HCT116 (cell line): ENCODE measurements around the gene MROH8. TPM values are rescaled to one million over a fixed set of nuclear protein-coding genes. Genes with fewer than 3 reads are reported as not detected.

Experiments used
- ATAC-seq: fragments of 200-7000 bp; cut with Tn5 transposase; 2 replicates; pipeline ENCODE4 v1.9.1; 2020; ENCODE audit warnings: mild to moderate bottlenecking, moderate library complexity
- BruUV-seq: library from RNA; stranded (reverse); fragments of 400-500 nt; replicated peaks from 2 replicates; lab custom pipeline; 2021; lab: Mats Ljungman, UMichigan
- CTCF ChIA-PET: fragments of 300-600 bp; sonication (Branson Sonifier 250); formaldehyde crosslinking; loops from one replicate; lab custom pipeline; 2021; ENCODE audit warnings: antibody characterized with exemption; lab: Charles Lee
- POLR2A ChIA-PET: fragments of 300-600, 350-600 bp; sonication (Branson Sonifier 250); formaldehyde crosslinking; loops from one replicate; lab custom pipeline; 2021; ENCODE audit warnings: antibody characterized with exemption; lab: Charles Lee
- RAD21 ChIA-PET, 2 experiments: fragments of 300-600 bp; sonication (Branson Sonifier 250); formaldehyde crosslinking; loops; one replicate each; lab custom pipeline; 2023; ENCODE audit warnings: low total read pairs in 2 of 2; ENCODE audit not compliant: uncharacterized antibody in 2 of 2, unreplicated experiment in 2 of 2, low non-redundant PET in 1 of 2; lab: Charles Lee
- DNase-seq: peaks from one replicate; pipeline ENCODE4 v3.0.0-alpha.2; 2010; ENCODE audit warnings: low read depth, low spot score
- H2AFZ ChIP-seq: fragments of 200-600 bp; shearing (Covaris generic), sonication (generic); 2 replicates; pipeline ENCODE4 v1.6.1; 2017; ENCODE audit warnings: low read depth, mixed run types, mixed read lengths, antibody characterized with exemption, low read length; ENCODE audit not compliant: poor library complexity, severe bottlenecking
- H3K27ac ChIP-seq: 2 replicates; pipeline ENCODE4 v1.5.1; 2012; ENCODE audit warnings: low read depth, low read length
- H3K27me3 ChIP-seq: fragments of 200-600 bp; sonication (generic); 2 replicates; pipeline ENCODE4 v1.6.1; 2016; ENCODE audit warnings: mixed run types, low read length, mixed read lengths; ENCODE audit not compliant: insufficient read depth
- H3K36me3 ChIP-seq, 2 experiments: fragments of 200-500 bp in 1 of 2; fragments of 200-600 bp in 1 of 2; sonication (Bioruptor generic) in 1 of 2; sonication (generic) in 1 of 2; 2 replicates each; pipeline versions ENCODE4 v1.5.1 to v1.6.1; 2014 to 2016; ENCODE audit warnings: low read length in 2 of 2, inconsistent platforms in 1 of 2, mixed read lengths in 1 of 2, mixed run types in 1 of 2; ENCODE audit not compliant: insufficient read depth in 2 of 2, control insufficient read depth in 1 of 2
- H3K4me1 ChIP-seq, 2 experiments: fragments of 200-600 bp in 1 of 2; sonication (generic) in 1 of 2; 2 replicates each; pipeline versions ENCODE4 v1.5.1 to v1.6.1; 2012 to 2017; ENCODE audit warnings: low read length in 2 of 2, inconsistent platforms in 1 of 2, mild to moderate bottlenecking in 1 of 2, mixed read lengths in 1 of 2, mixed run types in 1 of 2, moderate library complexity in 1 of 2; ENCODE audit not compliant: insufficient read depth in 2 of 2, control insufficient read depth in 1 of 2
- H3K4me2 ChIP-seq: fragments of 200-600 bp; sonication (generic); 2 replicates; pipeline ENCODE4 v1.6.1; 2017; ENCODE audit warnings: mixed run types, low read length, mixed read lengths
- H3K4me3 ChIP-seq, 2 experiments: fragments of 200-600 bp in 1 of 2; sonication (generic) in 1 of 2; replicated peaks in 1 of 2; 2 replicates each; pipeline ENCODE4 v1.5.1; 2011 to 2016; ENCODE audit warnings: low read length in 2 of 2, control low read depth in 1 of 2, low read depth in 1 of 2, mild to moderate bottlenecking in 1 of 2, mixed read lengths in 1 of 2, mixed run types in 1 of 2
- H3K79me2 ChIP-seq: fragments of 200-600 bp; sonication (generic); 2 replicates; pipeline ENCODE4 v1.6.1; 2017; ENCODE audit warnings: mild to moderate bottlenecking, mixed run types, low read length, moderate library complexity, mixed read lengths; ENCODE audit not compliant: insufficient read depth
- H3K9ac ChIP-seq: fragments of 200-600 bp; sonication (generic); 2 replicates; pipeline ENCODE4 v1.6.1; 2016; ENCODE audit warnings: low read length, mixed read lengths
- H3K9me2 ChIP-seq: fragments of 200-600 bp; sonication (generic), shearing (Covaris generic); 2 replicates; pipeline ENCODE4 v1.6.1; 2017; ENCODE audit warnings: mixed run types, mild to moderate bottlenecking, moderate library complexity; ENCODE audit not compliant: insufficient read depth
- H3K9me3 ChIP-seq, 2 experiments: fragments of 200-500 bp in 1 of 2; fragments of 200-600 bp in 1 of 2; sonication (Bioruptor generic) in 1 of 2; sonication (generic) in 1 of 2; 2 replicates each; pipeline ENCODE4 v1.6.1; 2014 to 2017; ENCODE audit warnings: low read length in 2 of 2, mixed read lengths in 2 of 2, inconsistent platforms in 1 of 2, low read depth in 1 of 2, mild to moderate bottlenecking in 1 of 2, mixed run types in 1 of 2, moderate library complexity in 1 of 2; ENCODE audit not compliant: control insufficient read depth in 1 of 2, insufficient read depth in 1 of 2
- H4K20me1 ChIP-seq: fragments of 200-600 bp; sonication (generic), shearing (Covaris generic); 2 replicates; pipeline ENCODE4 v1.6.1; 2017; ENCODE audit warnings: mixed run types, mild to moderate bottlenecking, moderate library complexity; ENCODE audit not compliant: insufficient read depth
- ATF3 ChIP-seq: IDR thresholded peaks from 2 replicates; pipeline ENCODE4 v1.6.1; 2012
- CTCF ChIP-seq, 3 experiments: fragments of 200-600 bp in 1 of 3; sonication (generic) in 1 of 3; IDR thresholded peaks in 2 of 3; conservative IDR thresholded peaks in 1 of 3; 2 replicates each; pipeline ENCODE4 v1.5.1; 2012 to 2017; ENCODE audit warnings: low read depth in 2 of 3, low read length in 2 of 3, antibody characterized with exemption in 1 of 3, borderline replicate concordance in 1 of 3, control low read depth in 1 of 3, mild to moderate bottlenecking in 1 of 3, mixed read lengths in 1 of 3, mixed run types in 1 of 3, moderate library complexity in 1 of 3; ENCODE audit not compliant: insufficient read depth in 1 of 3
- ELF1 ChIP-seq: IDR thresholded peaks from 2 replicates; pipeline ENCODE4 v1.6.1; 2012; ENCODE audit warnings: low read depth, borderline replicate concordance
- JUND ChIP-seq: IDR thresholded peaks from 2 replicates; pipeline ENCODE4 v1.6.1; 2012
- POLR2AphosphoS5 ChIP-seq: IDR thresholded peaks from 2 replicates; pipeline ENCODE4 v1.6.1; 2011; ENCODE audit warnings: mild to moderate bottlenecking, low read depth, low read length, moderate library complexity
- SP1 ChIP-seq: IDR thresholded peaks from 2 replicates; pipeline ENCODE4 v1.6.1; 2012; ENCODE audit warnings: low read depth
- YY1 ChIP-seq: IDR thresholded peaks from 2 replicates; pipeline ENCODE4 v1.6.1; 2011; ENCODE audit warnings: low read length, low read depth, moderate library complexity, mild to moderate bottlenecking; ENCODE audit not compliant: insufficient replicate concordance; ENCODE audit errors: extremely low read depth
- ZNF274 ChIP-seq: fragments of 200-500 bp; sonication (Bioruptor generic); IDR thresholded peaks from 2 replicates; pipeline ENCODE4 v1.6.1; 2014; ENCODE audit warnings: mild to moderate bottlenecking, low read depth, low read length, inconsistent platforms
- intact Hi-C: fragments of 100-400 bp; cut with micrococcal nuclease; formaldehyde crosslinking; loops from 2 replicates; pipeline ENCODE4 v1.10.0; 2022
- total RNA-seq: library from RNA; stranded (reverse); gene quantifications from one replicate; pipeline ENCODE4 v1.2.1, GENCODE V29; 2021; ENCODE audit not compliant: unreplicated experiment

Gene MROH8
- total RNA-seq, 1 experiment from 2014 or later: 0.79 TPM

DNA sequence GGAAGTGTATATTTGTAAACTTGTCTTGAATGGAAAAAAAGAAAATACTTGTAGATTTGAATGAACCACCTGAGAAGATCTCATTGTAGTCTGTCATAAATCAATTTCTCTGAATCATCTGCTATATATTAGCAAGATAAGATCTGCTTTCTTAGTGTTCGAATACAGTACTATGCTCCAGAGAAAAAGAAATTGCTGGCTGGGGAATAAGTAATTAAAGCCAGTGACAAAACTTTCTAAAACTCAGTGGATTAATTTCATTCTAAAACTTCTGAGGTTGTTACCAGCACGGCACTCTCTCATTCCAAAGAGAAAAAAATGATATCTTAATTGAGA lies 22.4 kb upstream of the MROH8 start:
- DNase-seq (no peak), ATAC-seq (no peak)
- TF ChIP-seq POLR2AphosphoS5 (no peak), YY1 (no peak), ELF1 (no peak), CTCF (IDR thresholded peaks at IDR 0.05 in 2 of 3, conservative IDR thresholded peaks at IDR 0.05 in 1 of 3; ENCODE audit: borderline replicate concordance in 1 of 3, insufficient read depth in 1 of 3, low read depth in 2 of 3, low read length in 2 of 3) (no peak), ATF3 (no peak), SP1 (no peak), ZNF274 (no peak), JUND (no peak)
- no peaks in the 10 kb centered on the region for H3K27me3 ChIP-seq
- H3K36me3 ChIP-seq: peaks cover 47 to 56% of the 10 kb centered on the region in 2 experiments
- peaks cover 80% of the 10 kb centered on the region for H3K79me2 ChIP-seq
- H3K27ac ChIP-seq: no peak overlapping the region; the same call in 1 of the 2 replicates
- no peak overlapping the region for H3K4me3 ChIP-seq
- no peaks in the 10 kb centered on the region for H4K20me1 ChIP-seq
- peaks cover 6 to 7% of the 10 kb centered on the region in 2 experiments; a peak in 3 of 4 replicates for H3K4me1 ChIP-seq
- no peaks in the 10 kb centered on the region for H3K9me3 ChIP-seq
- H3K4me2 ChIP-seq: peak overlapping the region; percentile 6; the same call in 1 of the 2 replicates
- no peak overlapping the region for H2AFZ ChIP-seq
- H3K9me2 ChIP-seq: no peaks in the 10 kb centered on the region
- ChIA-PET CTCF (interaction anchor here (0.7 to 1.9 kb wide), 4 partner anchors 10 to 333 kb away, joined by 3 to 12 read pairs (median 3); no protein-coding TSS in a partner anchor), POLR2A (no interaction called here), RAD21 (no interaction called here)
- intact Hi-C loops: loop anchor here (1.0 kb wide), 1 partner anchor 333 kb away; no protein-coding TSS in a partner anchor
- H3K9ac ChIP-seq: no peak overlapping the region
- BruUV-seq: no TSS peak
